IPS-15b (cell line): Measurements from ENCODE around the gene BCAS4.
"Not testable (repeated sequence)": the region's sequence is repeated elsewhere in the genome, so short reads cannot be mapped to it uniquely, and the experiment has no call there.

ENCODE experiments used
- H3K27me3 ChIP-seq: one replicate; pipeline ENCODE4 v1.6.1; 2013; ENCODE audit warnings: low read length; ENCODE audit not compliant: control insufficient read depth, insufficient read depth
- H3K36me3 ChIP-seq: one replicate; pipeline ENCODE4 v1.6.1; 2013; ENCODE audit warnings: low read length; ENCODE audit not compliant: control insufficient read depth, insufficient read depth
- H3K4me1 ChIP-seq: one replicate; pipeline ENCODE4 v1.6.1; 2013; ENCODE audit warnings: mild to moderate bottlenecking, low read length; ENCODE audit not compliant: control insufficient read depth, insufficient read depth
- H3K4me3 ChIP-seq: one replicate; pipeline ENCODE4 v1.5.1; 2013; ENCODE audit warnings: low read depth, low read length
- H3K9ac ChIP-seq: one replicate; pipeline ENCODE4 v1.6.1; 2013; ENCODE audit warnings: low read depth, mild to moderate bottlenecking, low read length
- H3K9me3 ChIP-seq: one replicate; pipeline ENCODE4 v1.6.1; 2013; ENCODE audit warnings: mild to moderate bottlenecking, low read length; ENCODE audit not compliant: control insufficient read depth, insufficient read depth

The BCAS4 gene

GRCh38 chr20:50879649-50880550 is 85.0 kb downstream of the BCAS4 start:
- Histone ChIP-seq H3K27me3 (no peaks in the 10 kb centered on the region), H3K4me1 (no peaks in the 10 kb centered on the region), H3K36me3 (peaks cover 9% of the 10 kb centered on the region), H3K4me3 (no peak overlapping the region), H3K9me3 (no peaks in the 10 kb centered on the region), H3K9ac (no peak overlapping the region)

- not testable (repeated sequence) for H3K9me3 ChIP-seq, H3K27me3 ChIP-seq, H3K36me3 ChIP-seq, H3K4me1 ChIP-seq, H3K9ac ChIP-seq, H3K4me3 ChIP-seq
Observed at GRCh38 chr20:50881759-50882424, 87.0 kb downstream of the BCAS4 start.

GRCh38 chr20:50883856-50884255 is 89.0 kb downstream of the BCAS4 start:
- H3K36me3 ChIP-seq, result no peaks in the 10 kb centered on the region
- H3K4me3 ChIP-seq, result no peak overlapping the region
- no peaks in the 10 kb centered on the region for H3K9me3 ChIP-seq
- no peak overlapping the region for H3K9ac ChIP-seq
- H3K27me3 ChIP-seq, result no peaks in the 10 kb centered on the region
- no peaks in the 10 kb centered on the region for H3K4me1 ChIP-seq

- no peaks in the 10 kb centered on the region for H3K9me3 ChIP-seq
- no peaks in the 10 kb centered on the region for H3K4me1 ChIP-seq
- H3K4me3 ChIP-seq, result no peak overlapping the region
- no peaks in the 10 kb centered on the region for H3K27me3 ChIP-seq
- no peak overlapping the region for H3K9ac ChIP-seq
- H3K36me3 ChIP-seq, result no peaks in the 10 kb centered on the region
Observed at GRCh38 chr20:50885068-50885467, 90.2 kb downstream of the BCAS4 start.

- H3K9ac ChIP-seq, result no peak overlapping the region
- H3K27me3 ChIP-seq, result no peaks in the 10 kb centered on the region
- no peaks in the 10 kb centered on the region for H3K4me1 ChIP-seq
- H3K4me3 ChIP-seq, result no peak overlapping the region
- no peaks in the 10 kb centered on the region for H3K36me3 ChIP-seq
- H3K9me3 ChIP-seq, result no peaks in the 10 kb centered on the region
Observed at GRCh38 chr20:50885781-50886180, 90.9 kb downstream of the BCAS4 start.

- Histone ChIP-seq H3K9me3 (no peaks in the 10 kb centered on the region), H3K36me3 (no peaks in the 10 kb centered on the region), H3K4me3 (no peak overlapping the region), H3K9ac (no peak overlapping the region), H3K4me1 (no peaks in the 10 kb centered on the region), H3K27me3 (no peaks in the 10 kb centered on the region)
Observed at GRCh38 chr20:50886184-50886790, 91.4 kb downstream of the BCAS4 start.

- H3K4me3 ChIP-seq, result no peak overlapping the region
- H3K36me3 ChIP-seq, result peaks cover 7% of the 10 kb centered on the region
- no peaks in the 10 kb centered on the region for H3K27me3 ChIP-seq
- H3K9ac ChIP-seq, result no peak overlapping the region
- H3K4me1 ChIP-seq, result no peaks in the 10 kb centered on the region
- no peaks in the 10 kb centered on the region for H3K9me3 ChIP-seq
Observed at GRCh38 chr20:50887576-50887975, 92.7 kb downstream of the BCAS4 start.

- Histone ChIP-seq H3K36me3 (peaks cover 28% of the 10 kb centered on the region), H3K4me3 (no peak overlapping the region), H3K9me3 (no peaks in the 10 kb centered on the region)
Observed at GRCh38 chr20:50891138-50891537, 96.3 kb downstream of the BCAS4 start.

GRCh38 chr20:50892394-50892793 is 97.5 kb downstream of the BCAS4 start:
- H3K36me3 ChIP-seq, result peaks cover 28% of the 10 kb centered on the region
- no peaks in the 10 kb centered on the region for H3K9me3 ChIP-seq
- H3K27me3 ChIP-seq, result no peaks in the 10 kb centered on the region
- no peaks in the 10 kb centered on the region for H3K4me1 ChIP-seq
- no peak overlapping the region for H3K9ac ChIP-seq
- H3K4me3 ChIP-seq, result no peak overlapping the region

More at GRCh38 chr20:50891138-50891537, 96.3 kb downstream of the BCAS4 start:
- Histone ChIP-seq H3K27me3 (no peaks in the 10 kb centered on the region), H3K9ac (no peak overlapping the region), H3K4me1 (no peaks in the 10 kb centered on the region)

- Histone ChIP-seq H3K9ac (no peak overlapping the region), H3K4me3 (no peak overlapping the region), H3K27me3 (no peaks in the 10 kb centered on the region), H3K4me1 (no peaks in the 10 kb centered on the region), H3K9me3 (no peaks in the 10 kb centered on the region), H3K36me3 (peaks cover 36% of the 10 kb centered on the region)
Observed at GRCh38 chr20:50893620-50894019, 98.8 kb downstream of the BCAS4 start.

GRCh38 chr20:50895111-50895830 is 100.4 kb downstream of the BCAS4 start:
- H3K9me3 ChIP-seq, result no peaks in the 10 kb centered on the region
- H3K27me3 ChIP-seq, result no peaks in the 10 kb centered on the region
- no peak overlapping the region for H3K9ac ChIP-seq
- H3K36me3 ChIP-seq, result peaks cover 41% of the 10 kb centered on the region
- H3K4me1 ChIP-seq, result no peaks in the 10 kb centered on the region
- no peak overlapping the region for H3K4me3 ChIP-seq
